Vagina (tissue), 2 donors: Measurements from ENCODE around the gene HAVCR1. TPM values are rescaled to one million over a fixed set of nuclear protein-coding genes. Genes with fewer than 3 reads are reported as not detected.

Experiments used
- DNase-seq, 2 donors: peaks; one replicate each; pipeline ENCODE4 v3.0.0-alpha.2; 2017; ENCODE audit errors: extremely low spot score in 2 of 2
- H3K27ac ChIP-seq: fragments of 200-600 bp; sonication (generic); one replicate; pipeline ENCODE4 v1.5.1; 2019
- H3K27me3 ChIP-seq: fragments of 200-600 bp; sonication (generic); one replicate; pipeline ENCODE4 v1.5.1; 2019
- H3K36me3 ChIP-seq, 2 donors: fragments of 200-600 bp; sonication (generic); one replicate each; pipeline ENCODE4 v1.5.1; 2017 to 2019
- H3K4me1 ChIP-seq: fragments of 200-600 bp; sonication (generic); one replicate; pipeline ENCODE4 v1.5.1; 2019
- H3K4me3 ChIP-seq, 2 donors: fragments of 200-600 bp; sonication (generic); 1 replicate in 1 of 2; 2 replicates in 1 of 2; pipeline ENCODE4 v1.5.1; 2016 to 2019
- H3K9me3 ChIP-seq: fragments of 200-600 bp; sonication (generic); one replicate; pipeline ENCODE4 v1.5.1; 2019
- CTCF ChIP-seq, 3 experiments: fragments of 450-650 bp in 2 of 3; fragments of 200-600 bp in 1 of 3; sonication (generic) in 1 of 3; IDR thresholded peaks; one replicate each; pipeline ENCODE4 v1.5.1; 2017 to 2019; ENCODE audit warnings: antibody characterized with exemption in 3 of 3, mild to moderate bottlenecking in 2 of 3, moderate library complexity in 2 of 3
- POLR2A ChIP-seq, 2 donors: fragments of 450-650 bp; IDR thresholded peaks; one replicate each; pipeline ENCODE4 v1.6.1; 2017; ENCODE audit warnings: antibody characterized with exemption in 2 of 2, mild to moderate bottlenecking in 2 of 2, moderate library complexity in 2 of 2
- POLR2AphosphoS5 ChIP-seq, 2 donors: sonication (generic); formaldehyde crosslinking; IDR thresholded peaks; one replicate each; pipeline ENCODE4 v1.9.0; 2017; ENCODE audit warnings: antibody characterized with exemption in 2 of 2, mild to moderate bottlenecking in 2 of 2, low read depth in 1 of 2; ENCODE audit not compliant: insufficient read depth in 1 of 2
- intact Hi-C: fragments of 100-400 bp; cut with DNase I; formaldehyde crosslinking; loops from one replicate; pipeline ENCODE4 v1.15.1; 2023
- total RNA-seq: library from RNA; depleted of rRNA; stranded (reverse); fragments of >200 nt; gene quantifications from one replicate; pipeline ENCODE4 v1.2.3, GENCODE V29; 2016

The HAVCR1 gene
- total RNA-seq, 1 donor from 2014 or later, result not detected

DNA sequence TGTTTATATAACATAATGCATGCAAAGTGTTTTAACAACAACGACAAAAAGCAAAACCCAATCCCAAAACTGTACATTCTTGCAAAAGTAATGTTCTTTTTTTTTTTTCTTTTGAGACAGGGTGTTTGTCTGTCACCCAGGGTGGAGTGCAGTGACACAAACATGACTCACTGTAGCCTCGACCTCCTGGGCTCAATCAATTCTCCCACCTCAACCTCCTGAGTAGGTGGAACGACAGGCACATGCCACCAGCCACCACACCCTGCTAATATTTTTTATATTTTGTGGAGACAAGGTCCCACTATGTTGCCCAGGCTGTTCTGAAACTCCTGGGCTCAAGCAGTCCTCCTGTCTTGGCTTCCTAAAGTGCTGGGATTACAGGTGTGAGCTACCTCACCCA, 13.6 kb upstream of the HAVCR1 start:
- intact Hi-C loops, result loop anchor here (5.0 kb wide), 1 partner anchor 1610 kb away; no protein-coding TSS in a partner anchor
- Histone ChIP-seq H3K4me3 (no peak overlapping the region), H3K9me3 (no peaks in the 10 kb centered on the region), H3K36me3 (no peaks in the 10 kb centered on the region), H3K27ac (no peak overlapping the region), H3K27me3 (no peaks in the 10 kb centered on the region), H3K4me1 (no peaks in the 10 kb centered on the region)
- DNase-seq, result no peak
- TF ChIP-seq POLR2A (IDR thresholded peaks at IDR 0.05), result no peak
- TF ChIP-seq CTCF (IDR thresholded peaks at IDR 0.05), result no peak
- TF ChIP-seq POLR2AphosphoS5 (IDR thresholded peaks at IDR 0.05; ENCODE audit: insufficient read depth in 1 of 2, low read depth in 1 of 2), result no peak

DNA sequence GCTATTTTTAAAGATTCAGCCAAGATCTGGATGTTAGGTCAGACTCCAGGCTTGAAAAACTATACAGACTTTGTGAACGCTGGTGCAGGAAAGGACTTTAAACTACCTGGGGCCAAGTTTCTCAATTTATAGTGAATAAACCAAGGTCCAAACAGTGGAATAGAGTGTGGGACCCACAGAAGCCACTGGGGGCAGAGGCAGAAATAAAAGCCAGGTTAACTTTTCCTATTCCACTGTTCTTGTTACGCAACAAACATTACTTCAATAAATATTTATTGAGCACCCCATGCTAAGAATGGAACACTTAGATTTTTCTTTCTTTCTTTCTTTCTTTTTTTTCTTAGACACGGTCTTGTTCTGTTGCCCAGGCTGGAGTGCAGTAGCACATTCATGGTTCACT, 11.0 kb upstream of the HAVCR1 start:
- no peak for TF ChIP-seq POLR2A (IDR thresholded peaks at IDR 0.05)
- TF ChIP-seq CTCF (IDR thresholded peaks at IDR 0.05), result no peak
- TF ChIP-seq POLR2AphosphoS5 (IDR thresholded peaks at IDR 0.05; ENCODE audit: insufficient read depth in 1 of 2, low read depth in 1 of 2), result no peak
- intact Hi-C loops, result loop anchor here (5.0 kb wide), 1 partner anchor 1612 kb away; no protein-coding TSS in a partner anchor
- no peaks in the 10 kb centered on the region for H3K4me1 ChIP-seq
- H3K27me3 ChIP-seq, result no peaks in the 10 kb centered on the region
- H3K9me3 ChIP-seq, result no peaks in the 10 kb centered on the region
- DNase-seq, result no peak
- no peak overlapping the region for H3K4me3 ChIP-seq
- no peak overlapping the region for H3K27ac ChIP-seq
- no peaks in the 10 kb centered on the region for H3K36me3 ChIP-seq

- intact Hi-C loops, result no loop called here
These were observed 9.9 kb upstream of the HAVCR1 start for GRCh38 chr5:157068785-157069184.

GRCh38 chr5:157068339-157068738, 9.4 kb upstream of the HAVCR1 start:
- Histone ChIP-seq H3K4me3 (no peak overlapping the region), H3K27ac (no peak overlapping the region), H3K36me3 (no peaks in the 10 kb centered on the region), H3K9me3 (no peaks in the 10 kb centered on the region), H3K4me1 (no peaks in the 10 kb centered on the region), H3K27me3 (no peaks in the 10 kb centered on the region)
- TF ChIP-seq CTCF (IDR thresholded peaks at IDR 0.05), result no peak
- no peak for TF ChIP-seq POLR2A (IDR thresholded peaks at IDR 0.05)
- no peak for TF ChIP-seq POLR2AphosphoS5 (IDR thresholded peaks at IDR 0.05; ENCODE audit: insufficient read depth in 1 of 2, low read depth in 1 of 2)
- DNase-seq, result no peak
- intact Hi-C loops, result no loop called here

More at GRCh38 chr5:157068785-157069184, 9.9 kb upstream of the HAVCR1 start:
- Histone ChIP-seq H3K4me3 (no peak overlapping the region), H3K4me1 (no peaks in the 10 kb centered on the region), H3K36me3 (no peaks in the 10 kb centered on the region), H3K9me3 (no peaks in the 10 kb centered on the region), H3K27me3 (no peaks in the 10 kb centered on the region), H3K27ac (no peak overlapping the region)
- DNase-seq, result no peak
- TF ChIP-seq POLR2A (IDR thresholded peaks at IDR 0.05) (no peak), POLR2AphosphoS5 (IDR thresholded peaks at IDR 0.05; ENCODE audit: insufficient read depth in 1 of 2, low read depth in 1 of 2) (no peak), CTCF (IDR thresholded peaks at IDR 0.05) (no peak)

DNA sequence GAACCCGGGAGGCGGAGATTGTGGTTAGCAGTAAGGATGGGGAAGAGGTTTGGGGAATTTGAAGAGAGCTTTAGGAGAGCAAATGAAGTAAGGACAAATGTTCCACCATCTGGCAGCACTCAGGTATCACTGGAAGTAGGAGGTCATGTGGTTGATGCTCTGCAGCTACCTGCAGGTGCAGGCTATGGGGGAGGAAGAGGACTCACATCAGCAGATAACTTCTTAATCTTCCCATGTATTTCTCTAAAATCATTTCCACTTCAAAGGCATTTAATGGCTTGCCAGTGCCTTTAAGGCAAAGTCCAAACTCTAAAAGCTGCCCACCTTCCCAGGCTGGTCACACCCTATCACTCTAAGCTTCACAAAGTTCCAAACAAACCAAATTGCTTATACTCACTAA, 8.1 kb upstream of the HAVCR1 start:
- TF ChIP-seq POLR2A (IDR thresholded peaks at IDR 0.05) (no peak), POLR2AphosphoS5 (IDR thresholded peaks at IDR 0.05; ENCODE audit: insufficient read depth in 1 of 2, low read depth in 1 of 2) (no peak), CTCF (IDR thresholded peaks at IDR 0.05) (no peak)
- H3K36me3 ChIP-seq, result no peaks in the 10 kb centered on the region
- H3K27ac ChIP-seq, result no peak overlapping the region
- no peak for DNase-seq
- no peaks in the 10 kb centered on the region for H3K27me3 ChIP-seq
- no peaks in the 10 kb centered on the region for H3K9me3 ChIP-seq
- intact Hi-C loops, result no loop called here
- H3K4me1 ChIP-seq, result no peaks in the 10 kb centered on the region
- no peak overlapping the region for H3K4me3 ChIP-seq
